VCaP (cell line): ENCODE data around the gene INHBB.
A peak's percentile ranks its signal among the peaks of the same experiment; 100 is the strongest.

Experiments used
- H3K27ac ChIP-seq: fragments of 450-650 bp; 2 replicates; pipeline ENCODE4 v1.5.1; 2017
- TF ChIP-seq, protein P1 (sequence below): fragments of 450-650 bp; conservative IDR thresholded peaks from 2 replicates; pipeline ENCODE4 v1.5.1; 2017; ENCODE audit warnings: mild to moderate bottlenecking, moderate library complexity

The INHBB gene

DNA sequence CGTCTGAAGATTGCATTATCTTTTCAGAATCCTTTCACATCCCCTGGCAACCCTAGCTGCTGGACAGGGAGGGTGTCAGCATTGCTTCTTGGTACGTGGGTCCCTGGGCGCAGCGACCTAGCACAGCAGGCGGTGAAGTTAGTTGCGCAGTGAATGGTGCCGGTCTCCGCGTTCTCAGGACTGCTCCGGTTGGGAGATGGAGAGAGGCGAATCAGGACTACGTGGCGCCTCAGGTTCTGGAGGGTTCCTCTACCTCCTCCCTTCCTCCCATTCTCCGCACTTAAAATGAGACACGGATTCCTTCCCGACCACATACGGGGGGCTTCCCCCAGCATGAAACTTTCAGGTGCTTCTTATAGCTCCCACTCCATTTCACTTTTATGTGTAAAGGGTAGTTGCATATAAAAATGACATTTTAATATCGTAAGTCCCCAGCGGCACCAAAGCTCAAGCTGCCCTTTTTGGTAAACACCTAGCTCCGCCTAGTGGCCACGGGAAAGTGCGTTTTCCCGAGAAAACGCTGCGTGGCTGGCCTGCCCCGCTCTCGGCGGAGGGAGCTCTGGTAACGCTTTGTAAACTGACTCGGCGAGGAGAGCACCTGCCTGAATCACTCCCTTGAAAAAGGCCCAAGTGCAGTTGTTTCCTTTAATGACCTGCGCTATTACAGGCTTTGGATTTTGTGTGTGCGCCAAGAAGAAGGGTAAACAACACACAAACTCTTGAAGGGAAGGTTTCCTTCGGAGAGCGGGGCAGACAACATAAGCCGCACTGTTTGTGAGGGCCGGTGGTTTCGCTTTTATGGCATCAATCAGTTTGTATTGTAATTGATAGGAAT, 32.9 kb upstream of the INHBB start:
- H3K27ac ChIP-seq, result peak overlapping the region; percentile 68
- TF ChIP-seq, protein P1, sequence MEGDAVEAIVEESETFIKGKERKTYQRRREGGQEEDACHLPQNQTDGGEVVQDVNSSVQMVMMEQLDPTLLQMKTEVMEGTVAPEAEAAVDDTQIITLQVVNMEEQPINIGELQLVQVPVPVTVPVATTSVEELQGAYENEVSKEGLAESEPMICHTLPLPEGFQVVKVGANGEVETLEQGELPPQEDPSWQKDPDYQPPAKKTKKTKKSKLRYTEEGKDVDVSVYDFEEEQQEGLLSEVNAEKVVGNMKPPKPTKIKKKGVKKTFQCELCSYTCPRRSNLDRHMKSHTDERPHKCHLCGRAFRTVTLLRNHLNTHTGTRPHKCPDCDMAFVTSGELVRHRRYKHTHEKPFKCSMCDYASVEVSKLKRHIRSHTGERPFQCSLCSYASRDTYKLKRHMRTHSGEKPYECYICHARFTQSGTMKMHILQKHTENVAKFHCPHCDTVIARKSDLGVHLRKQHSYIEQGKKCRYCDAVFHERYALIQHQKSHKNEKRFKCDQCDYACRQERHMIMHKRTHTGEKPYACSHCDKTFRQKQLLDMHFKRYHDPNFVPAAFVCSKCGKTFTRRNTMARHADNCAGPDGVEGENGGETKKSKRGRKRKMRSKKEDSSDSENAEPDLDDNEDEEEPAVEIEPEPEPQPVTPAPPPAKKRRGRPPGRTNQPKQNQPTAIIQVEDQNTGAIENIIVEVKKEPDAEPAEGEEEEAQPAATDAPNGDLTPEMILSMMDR, result peak; percentile 92

DNA sequence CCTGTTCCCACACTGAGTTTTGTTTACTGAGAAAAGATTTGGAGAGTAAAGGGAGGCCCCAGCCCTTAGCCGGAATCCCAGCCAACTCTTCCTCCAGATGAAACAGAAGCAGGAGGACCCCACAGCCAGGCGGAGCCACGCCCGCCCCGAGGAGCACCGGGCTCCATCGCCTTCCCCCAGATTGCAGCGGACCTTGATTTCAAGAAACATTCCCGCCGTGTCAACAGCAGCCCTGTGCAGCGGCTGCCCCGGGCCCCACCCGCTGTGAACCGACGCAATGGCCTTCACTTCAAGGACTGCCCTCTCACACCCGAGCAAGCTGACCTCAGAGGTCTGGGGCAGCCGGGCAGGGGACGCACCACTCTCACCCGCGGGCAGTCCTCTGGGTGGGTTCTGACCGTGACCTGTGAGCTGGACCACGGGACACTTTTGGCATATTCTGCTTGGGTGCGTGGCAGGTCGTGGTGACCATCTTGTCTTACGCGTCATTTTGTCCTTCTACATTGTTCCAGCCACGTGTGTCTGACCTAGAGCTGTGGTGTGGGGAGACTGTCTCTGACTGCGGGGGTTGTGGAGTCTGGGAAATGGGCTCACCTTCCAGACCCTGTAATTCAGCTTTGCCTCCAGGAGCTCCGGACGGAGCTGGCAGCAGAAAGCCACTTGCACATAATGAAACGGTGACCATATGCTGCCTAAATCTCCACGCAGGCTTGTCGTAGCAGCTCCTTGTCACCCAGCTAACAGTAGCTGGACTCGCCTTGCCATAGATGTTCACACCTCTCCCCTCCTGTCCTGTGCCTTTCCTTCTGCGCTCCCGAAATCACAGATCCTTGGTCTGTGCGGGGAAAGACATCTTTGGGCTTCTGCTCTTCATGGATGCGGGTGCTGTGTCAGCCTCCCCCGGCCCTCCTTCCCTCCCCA, 32.0 kb upstream of the INHBB start:
- TF ChIP-seq, protein P1, result no peak
- H3K27ac ChIP-seq, result peak overlapping the region; percentile 68

DNA sequence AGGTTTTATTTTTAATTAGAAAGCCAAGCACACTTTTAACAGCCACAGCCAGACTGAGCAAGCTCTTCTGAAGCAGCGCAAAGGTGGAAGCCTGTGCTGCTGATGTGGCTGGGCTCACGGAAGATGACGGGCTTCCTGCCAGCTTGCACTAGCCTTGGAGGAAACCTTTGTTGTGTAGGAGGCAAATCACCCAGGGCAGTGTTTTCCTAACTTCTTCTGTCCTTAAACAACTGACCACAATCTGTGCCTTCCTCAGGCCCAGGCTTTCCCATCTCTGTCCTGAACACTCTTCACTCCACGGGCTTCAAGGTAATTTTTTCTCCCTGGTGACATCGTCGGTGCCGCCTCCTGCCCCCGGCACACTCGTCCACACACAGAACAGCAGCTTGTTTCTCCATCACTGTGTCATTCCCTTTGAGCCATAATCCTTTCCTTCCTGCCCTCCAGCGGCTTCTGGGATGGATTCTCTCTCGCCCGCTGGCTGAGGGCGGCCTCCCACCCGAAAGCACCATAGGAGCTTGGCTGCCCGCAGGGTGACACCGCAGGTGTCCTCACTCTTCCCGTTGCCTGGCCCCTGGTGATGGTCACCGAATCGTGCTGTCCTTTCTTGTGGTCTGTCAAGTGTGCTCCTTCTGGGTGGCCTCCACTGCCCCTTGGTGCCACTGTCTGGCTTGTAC, 31.1 kb upstream of the INHBB start:
- TF ChIP-seq, protein P1, result no peak
- no peak overlapping the region for H3K27ac ChIP-seq

DNA sequence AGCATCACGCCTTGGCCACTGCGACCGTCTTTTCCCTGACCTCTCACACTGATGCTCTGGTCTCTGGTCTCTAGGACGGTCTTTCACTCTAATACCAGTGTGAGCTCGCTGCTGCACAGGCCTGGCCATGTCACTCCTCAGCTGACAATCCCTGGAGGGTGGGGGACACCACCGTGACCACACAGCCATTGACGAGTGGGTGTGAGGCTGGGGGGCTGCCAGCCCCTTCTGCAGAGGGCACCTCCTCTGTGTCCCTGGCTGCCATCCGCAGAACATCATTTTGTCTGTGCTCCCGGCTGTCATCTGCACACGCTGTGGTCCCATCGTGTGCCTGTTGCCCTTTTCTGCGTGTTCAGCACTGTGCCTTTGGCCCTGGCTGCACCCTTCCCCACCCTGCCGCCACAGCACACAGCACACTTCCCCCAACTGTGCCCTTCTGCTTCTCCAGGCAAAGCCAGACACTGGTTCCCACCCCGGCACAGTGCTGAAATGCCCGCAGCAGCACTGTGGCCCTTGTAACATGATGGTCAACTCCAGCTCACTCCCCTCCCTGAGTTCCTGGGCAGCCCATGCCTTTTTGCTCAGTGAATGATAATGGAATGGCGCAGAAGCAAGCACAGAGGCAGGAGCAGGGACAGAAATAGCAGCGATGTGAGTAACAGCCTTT, 30.4 kb upstream of the INHBB start:
- H3K27ac ChIP-seq, result no peak overlapping the region
- TF ChIP-seq, protein P1, result no peak

DNA sequence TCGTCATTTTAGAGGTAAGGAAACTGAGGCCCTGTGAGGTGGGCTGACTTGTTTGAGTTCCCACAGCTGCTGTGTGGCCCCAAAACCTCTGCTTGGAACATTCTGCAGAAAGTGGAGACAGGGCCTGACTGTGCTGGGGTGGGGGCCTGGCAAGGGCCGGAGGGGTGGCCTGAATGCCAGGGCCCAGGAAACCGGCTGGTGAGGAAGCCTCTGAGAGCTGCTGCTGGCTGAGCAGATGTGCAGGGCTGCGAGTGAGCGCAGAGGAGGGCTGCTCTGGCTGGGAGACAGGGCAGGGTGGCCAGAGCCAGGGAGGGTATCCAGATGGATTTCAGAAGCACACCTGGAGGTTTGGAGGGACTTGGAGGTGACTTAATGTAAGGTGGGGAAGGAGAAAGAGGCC, 29.9 kb upstream of the INHBB start:
- TF ChIP-seq, protein P1, result no peak
- H3K27ac ChIP-seq, result no peak overlapping the region

DNA sequence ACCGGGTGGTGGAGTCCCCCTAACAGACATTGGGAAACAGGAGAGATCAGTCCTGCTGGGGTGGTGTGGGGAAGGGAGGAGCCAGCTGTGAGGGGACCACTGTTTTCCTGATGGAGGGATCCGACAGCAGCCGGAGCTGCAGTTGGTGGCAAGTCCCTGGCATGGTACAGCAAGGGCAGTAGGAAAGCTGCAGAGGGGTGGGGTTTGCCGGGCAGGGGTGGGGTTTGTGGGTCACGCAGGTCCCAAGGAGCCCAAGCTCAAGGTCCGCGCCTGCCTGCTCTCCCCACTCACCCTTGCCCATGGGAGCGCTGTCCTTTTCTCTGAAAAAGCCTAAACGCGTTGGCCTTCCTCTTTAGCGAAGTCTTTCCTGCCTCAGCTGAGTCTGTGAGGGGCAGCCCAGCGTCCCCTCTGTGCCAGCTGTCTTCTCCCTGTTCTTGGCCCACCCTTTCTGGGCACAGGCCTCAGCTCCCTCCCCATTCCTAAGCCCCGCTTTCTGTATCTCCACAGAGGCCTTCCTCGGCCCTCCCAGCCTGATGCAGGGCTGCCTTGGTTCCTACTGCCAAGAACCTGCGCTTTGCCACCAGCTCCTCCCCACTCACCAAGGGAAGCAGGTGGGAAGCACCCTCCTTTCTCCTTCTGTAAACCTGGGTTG, 29.3 kb upstream of the INHBB start:
- no peak overlapping the region for H3K27ac ChIP-seq
- TF ChIP-seq, protein P1, result no peak
